RWPE2 (cell line): ENCODE measurements around the gene PLCD1.
A peak's percentile ranks its signal among the peaks of the same experiment; 100 is the strongest.

Experiments used
- ATAC-seq: fragments of 200-7000 bp; cut with Tn5 transposase; 3 replicates; pipeline ENCODE4 v1.9.1; 2021; ENCODE audit warnings: low read depth
- DNase-seq: peaks from one replicate; pipeline ENCODE4 v3.0.0-alpha.2; 2020; ENCODE audit warnings: low spot score
- H3K27ac ChIP-seq: fragments of 450-650 bp; 2 replicates; pipeline ENCODE4 v1.5.1; 2017; ENCODE audit warnings: mild to moderate bottlenecking; ENCODE audit not compliant: poor library complexity, severe bottlenecking
- H3K27me3 ChIP-seq: fragments of 250-450 bp; sonication (Bioruptor Pico); 2 replicates; pipeline ENCODE4 v1.5.1; 2021; ENCODE audit warnings: mild to moderate bottlenecking, moderate library complexity; ENCODE audit not compliant: insufficient read depth, poor library complexity, severe bottlenecking
- H3K36me3 ChIP-seq: fragments of 250-450 bp; sonication (Bioruptor Pico); 2 replicates; pipeline ENCODE4 v1.5.1; 2020; ENCODE audit warnings: low read depth, mild to moderate bottlenecking, moderate library complexity
- H3K4me1 ChIP-seq: fragments of 250-450 bp; sonication (Bioruptor Pico); 2 replicates; pipeline ENCODE4 v1.5.1; 2021; ENCODE audit warnings: mild to moderate bottlenecking, moderate library complexity; ENCODE audit not compliant: insufficient read depth, poor library complexity, severe bottlenecking
- H3K4me3 ChIP-seq: fragments of 250-450 bp; sonication (Bioruptor Pico); 2 replicates; pipeline ENCODE4 v1.5.1; 2021; ENCODE audit warnings: mild to moderate bottlenecking, moderate library complexity; ENCODE audit not compliant: severe bottlenecking
- H3K9me3 ChIP-seq: fragments of 250-450 bp; sonication (Bioruptor Pico); 2 replicates; pipeline ENCODE4 v1.5.1; 2021; ENCODE audit warnings: mild to moderate bottlenecking, moderate library complexity; ENCODE audit not compliant: severe bottlenecking
- TF ChIP-seq, protein P1 (sequence below): fragments of 450-650 bp; IDR thresholded peaks from one replicate; pipeline ENCODE4 v1.5.1; 2017; ENCODE audit warnings: mild to moderate bottlenecking, moderate library complexity; ENCODE audit not compliant: poor library complexity, severe bottlenecking

The PLCD1 gene

DNA sequence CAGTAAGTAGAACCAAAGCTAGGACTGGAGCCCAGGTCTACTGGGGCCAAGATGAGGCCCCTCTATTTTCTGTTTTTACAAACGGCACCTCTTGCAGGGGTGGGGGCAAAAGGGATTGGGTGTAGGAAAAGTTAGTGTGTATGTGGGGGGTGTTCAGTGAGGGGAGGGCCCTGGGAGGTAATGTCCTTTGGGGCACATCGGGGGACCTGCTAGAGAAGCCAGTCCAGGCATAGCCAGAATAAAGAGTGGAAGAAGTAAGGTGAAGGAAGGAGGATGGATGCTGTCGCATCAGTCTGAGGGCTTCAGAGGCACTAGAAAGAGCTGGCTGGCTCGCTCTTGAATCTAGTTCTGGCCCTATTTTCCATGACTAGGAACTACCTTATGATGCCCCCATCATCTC lies 2.6 kb downstream of the PLCD1 start:
- H3K9me3 ChIP-seq, result no peaks in the 10 kb centered on the region
- no peak overlapping the region for H3K4me3 ChIP-seq
- DNase-seq (no peak), ATAC-seq (no peak)
- H3K4me1 ChIP-seq, result peaks cover 26% of the 10 kb centered on the region
- H3K36me3 ChIP-seq, result no peaks in the 10 kb centered on the region
- no peaks in the 10 kb centered on the region for H3K27me3 ChIP-seq
- H3K27ac ChIP-seq, result peak overlapping the region; percentile 56
- TF ChIP-seq, protein P1, sequence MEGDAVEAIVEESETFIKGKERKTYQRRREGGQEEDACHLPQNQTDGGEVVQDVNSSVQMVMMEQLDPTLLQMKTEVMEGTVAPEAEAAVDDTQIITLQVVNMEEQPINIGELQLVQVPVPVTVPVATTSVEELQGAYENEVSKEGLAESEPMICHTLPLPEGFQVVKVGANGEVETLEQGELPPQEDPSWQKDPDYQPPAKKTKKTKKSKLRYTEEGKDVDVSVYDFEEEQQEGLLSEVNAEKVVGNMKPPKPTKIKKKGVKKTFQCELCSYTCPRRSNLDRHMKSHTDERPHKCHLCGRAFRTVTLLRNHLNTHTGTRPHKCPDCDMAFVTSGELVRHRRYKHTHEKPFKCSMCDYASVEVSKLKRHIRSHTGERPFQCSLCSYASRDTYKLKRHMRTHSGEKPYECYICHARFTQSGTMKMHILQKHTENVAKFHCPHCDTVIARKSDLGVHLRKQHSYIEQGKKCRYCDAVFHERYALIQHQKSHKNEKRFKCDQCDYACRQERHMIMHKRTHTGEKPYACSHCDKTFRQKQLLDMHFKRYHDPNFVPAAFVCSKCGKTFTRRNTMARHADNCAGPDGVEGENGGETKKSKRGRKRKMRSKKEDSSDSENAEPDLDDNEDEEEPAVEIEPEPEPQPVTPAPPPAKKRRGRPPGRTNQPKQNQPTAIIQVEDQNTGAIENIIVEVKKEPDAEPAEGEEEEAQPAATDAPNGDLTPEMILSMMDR, result no peak

DNA sequence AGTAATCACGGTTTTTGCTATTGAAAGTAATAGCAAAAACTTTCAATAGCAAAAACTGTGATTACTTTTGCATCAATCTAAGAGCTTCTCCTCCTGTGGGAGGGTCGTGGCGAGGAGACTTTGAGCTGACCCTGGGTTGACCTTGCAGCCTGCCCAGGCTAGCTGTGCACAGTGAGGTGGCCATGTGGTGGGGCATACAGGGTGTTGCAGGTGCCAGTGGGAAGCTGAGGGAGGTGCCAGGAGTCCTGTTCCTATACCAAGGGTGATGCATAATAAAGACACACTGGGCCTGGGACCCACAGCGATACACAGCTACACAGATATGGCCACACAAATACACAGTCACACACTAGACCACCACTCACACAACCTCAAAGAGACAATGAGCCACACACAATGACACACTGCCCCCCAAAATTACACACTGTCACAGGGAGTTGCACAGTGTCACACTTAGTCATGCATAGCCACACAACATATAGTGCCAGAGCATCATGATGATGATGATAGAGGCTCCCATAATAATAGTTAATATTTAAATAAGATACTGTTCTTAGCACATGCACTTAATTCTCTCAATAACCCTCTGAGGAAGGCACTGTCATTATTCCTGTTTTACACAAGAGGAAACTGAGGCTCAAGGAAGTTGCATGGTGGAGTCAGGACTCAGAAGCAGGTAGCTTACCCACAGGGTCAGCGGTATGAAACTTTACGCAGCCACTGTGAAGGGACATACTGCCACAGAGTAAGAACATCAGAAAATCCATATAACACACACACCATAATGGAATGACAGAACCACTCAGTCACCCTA lies 6.3 kb downstream of the PLCD1 start:
- Histone ChIP-seq H3K9me3 (no peaks in the 10 kb centered on the region), H3K27ac (no peak overlapping the region), H3K4me1 (peaks cover 6% of the 10 kb centered on the region), H3K36me3 (no peaks in the 10 kb centered on the region), H3K27me3 (no peaks in the 10 kb centered on the region), H3K4me3 (no peak overlapping the region)
- DNase-seq (no peak), ATAC-seq (no peak)
- TF ChIP-seq, protein P1, result no peak

DNA sequence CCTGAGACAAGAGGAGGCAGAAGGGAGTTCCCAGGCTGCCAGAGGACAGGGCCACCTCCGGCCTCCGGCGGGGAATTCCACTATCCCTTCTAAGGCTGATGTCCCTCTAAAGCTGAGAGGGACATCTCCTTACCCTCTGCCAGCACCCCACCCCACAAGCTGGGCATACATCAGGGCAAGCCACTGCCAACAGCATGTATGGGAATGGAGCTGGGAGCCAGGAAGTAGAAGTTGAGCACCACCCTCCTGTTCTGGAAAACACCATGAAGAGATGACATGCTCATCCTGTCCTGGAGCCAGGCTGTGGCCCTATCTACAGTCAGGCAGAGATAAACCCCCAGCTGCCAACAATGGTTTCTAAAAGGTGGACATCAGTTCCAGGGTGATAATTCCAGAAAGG lies 7.1 kb downstream of the PLCD1 start:
- Histone ChIP-seq H3K27me3 (no peaks in the 10 kb centered on the region), H3K36me3 (no peaks in the 10 kb centered on the region), H3K27ac (no peak overlapping the region), H3K4me1 (peaks cover 6% of the 10 kb centered on the region), H3K4me3 (no peak overlapping the region), H3K9me3 (no peaks in the 10 kb centered on the region)
- TF ChIP-seq, protein P1, result no peak
- DNase-seq (no peak), ATAC-seq (no peak)

DNA sequence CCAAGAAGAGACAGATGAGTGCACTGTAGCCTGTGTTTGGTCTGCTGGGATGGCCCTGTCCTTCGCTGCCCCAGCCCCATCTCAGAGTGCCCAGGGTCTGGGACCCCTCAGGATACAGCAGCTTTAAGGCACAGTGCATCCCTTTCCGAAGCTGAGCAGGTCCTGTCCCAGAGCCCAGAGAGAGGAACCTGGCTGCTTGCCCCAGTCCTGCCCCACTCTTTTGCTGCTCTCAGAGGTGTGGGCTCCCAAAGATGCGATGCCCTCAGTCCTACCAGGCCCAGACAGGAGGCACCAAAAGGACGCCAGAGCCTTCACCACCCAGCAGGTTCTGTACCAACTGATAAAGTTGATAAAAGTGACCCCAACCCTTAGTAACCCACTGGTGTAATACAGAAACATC lies 8.2 kb downstream of the PLCD1 start:
- peaks cover 4% of the 10 kb centered on the region for H3K4me1 ChIP-seq
- ATAC-seq (no peak), DNase-seq (no peak)
- TF ChIP-seq, protein P1, result no peak
- H3K36me3 ChIP-seq, result no peaks in the 10 kb centered on the region
- H3K27me3 ChIP-seq, result no peaks in the 10 kb centered on the region
- H3K9me3 ChIP-seq, result no peaks in the 10 kb centered on the region
- H3K27ac ChIP-seq, result no peak overlapping the region
- no peak overlapping the region for H3K4me3 ChIP-seq

DNA sequence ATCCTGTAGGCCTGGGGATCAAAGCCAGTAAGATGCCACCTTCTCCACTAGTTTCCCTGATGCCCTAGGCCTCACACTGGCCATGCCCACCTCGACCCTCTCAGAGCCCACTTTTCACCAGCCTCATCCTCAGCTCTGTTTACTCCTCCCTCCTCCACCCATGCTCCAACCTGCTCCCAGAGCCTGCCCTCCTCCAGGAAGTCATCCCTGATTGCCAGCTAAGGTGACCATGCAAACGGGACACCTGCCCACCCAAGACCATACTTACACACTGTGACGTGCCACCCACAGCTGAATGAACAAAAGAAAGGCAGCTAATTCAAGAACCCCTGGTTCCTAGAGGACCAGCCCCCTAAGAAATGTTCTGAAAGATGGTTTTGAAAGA lies 9.1 kb downstream of the PLCD1 start:
- Histone ChIP-seq H3K4me3 (no peak overlapping the region), H3K9me3 (no peaks in the 10 kb centered on the region), H3K36me3 (peaks cover 6% of the 10 kb centered on the region; the same call in 1 of the 2 replicates), H3K27me3 (no peaks in the 10 kb centered on the region), H3K27ac (no peak overlapping the region), H3K4me1 (no peaks in the 10 kb centered on the region)
- TF ChIP-seq, protein P1, result no peak
- DNase-seq, result no peak
- ATAC-seq, result no peak
